Spleen (tissue), 7 donors: ENCODE results near the gene COL12A1.

Experiments
- CTCF ChIP-seq, 11 experiments: fragments of 200-600 bp in 7 of 11; fragments of 450-650 bp in 4 of 11; sonication (generic) in 4 of 11; IDR thresholded peaks in 8 of 11; conservative IDR thresholded peaks in 3 of 11; 1 replicate in 7 of 11; 2 replicates in 4 of 11; pipeline versions ENCODE4 v1.4.0 to v1.8.0; 2016 to 2021; ENCODE audit warnings: antibody characterized with exemption in 11 of 11, inconsistent platforms in 4 of 11, mild to moderate bottlenecking in 1 of 11
- POLR2A ChIP-seq, 3 donors: fragments of 450-650 bp; IDR thresholded peaks; one replicate each; pipeline ENCODE4 v1.5.1; 2017; ENCODE audit warnings: antibody characterized with exemption in 3 of 3, mild to moderate bottlenecking in 1 of 3
- POLR2AphosphoS5 ChIP-seq, 3 donors: sonication (generic); formaldehyde crosslinking; IDR thresholded peaks; one replicate each; pipeline ENCODE4 v1.5.1; 2017; ENCODE audit warnings: antibody characterized with exemption in 3 of 3
- donor health status: DM: no; HTN: no; CAD: no; lungs with moderate emphysema.
- donor health status: DM: no; HTN: no; CAD: no.
- donor health status: DM: no; HTN: no; CAD: no.

- TF ChIP-seq CTCF (IDR thresholded peaks at IDR 0.05 in 8 of 11, conservative IDR thresholded peaks at IDR 0.05 in 3 of 11) (no peak), POLR2A (IDR thresholded peaks at IDR 0.05) (no peak), POLR2AphosphoS5 (IDR thresholded peaks at IDR 0.05) (no peak)
Measured at GRCh38 chr6:75049308-75049707, 156.5 kb downstream of the COL12A1 start.
